HG03460 (cell line): ENCODE data around the gene C1orf122.

Experiments used
- ATAC-seq: cut with Tn5 transposase; IDR thresholded peaks from one replicate; pipeline ENCODE4 v1.9.1; 2021; ENCODE audit not compliant: unreplicated experiment

The C1orf122 gene

GRCh38 chr1:37797750-37798345 lies 9.7 kb upstream of the C1orf122 start:
- no peak for ATAC-seq

GRCh38 chr1:37802439-37802838 lies 5.2 kb upstream of the C1orf122 start:
- no peak for ATAC-seq

GRCh38 chr1:37807220-37807554 lies 403 bp upstream of the C1orf122 start:
- ATAC-seq: no peak

- peak; percentile 30 for ATAC-seq
Observed at GRCh38 chr1:37808369-37809319, 1.1 kb downstream of the C1orf122 start.

- ATAC-seq: no peak
Observed at GRCh38 chr1:37809942-37810341, 2.4 kb downstream of the C1orf122 start.

- no peak for ATAC-seq
Observed at GRCh38 chr1:37811027-37811655, 3.6 kb downstream of the C1orf122 start.

- no peak for ATAC-seq
Observed at GRCh38 chr1:37813529-37814145, 6.0 kb downstream of the C1orf122 start.

GRCh38 chr1:37814252-37814651 lies 6.7 kb downstream of the C1orf122 start:
- no peak for ATAC-seq

GRCh38 chr1:37817481-37817880 lies 9.9 kb downstream of the C1orf122 start:
- no peak for ATAC-seq

- ATAC-seq: no peak
Observed at GRCh38 chr1:37821481-37821880, 13.9 kb downstream of the C1orf122 start.

- ATAC-seq: no peak
Observed at GRCh38 chr1:37822906-37823815, 15.6 kb downstream of the C1orf122 start.

- no peak for ATAC-seq
Observed at GRCh38 chr1:37824001-37824400, 16.4 kb downstream of the C1orf122 start.

GRCh38 chr1:37825506-37825905 lies 17.9 kb downstream of the C1orf122 start:
- no peak for ATAC-seq

- no peak for ATAC-seq
Observed at GRCh38 chr1:37828410-37829074, 21.0 kb downstream of the C1orf122 start.

- no peak for ATAC-seq
Observed at GRCh38 chr1:37831109-37831508, 23.5 kb downstream of the C1orf122 start.

GRCh38 chr1:37831809-37832208 lies 24.2 kb downstream of the C1orf122 start:
- ATAC-seq: no peak

- ATAC-seq: no peak
Observed at GRCh38 chr1:37836788-37837187, 29.2 kb downstream of the C1orf122 start.

- ATAC-seq: no peak
Observed at GRCh38 chr1:37839676-37840075, 32.1 kb downstream of the C1orf122 start.

- ATAC-seq: no peak
Observed at GRCh38 chr1:37840711-37841110, 33.1 kb downstream of the C1orf122 start.

- ATAC-seq: no peak
Observed at GRCh38 chr1:37841652-37842051, 34.1 kb downstream of the C1orf122 start.
